Inferior parietal cortex (tissue), 1 donor: Measurements from ENCODE around the gene PHACTR3.
A peak's percentile ranks its signal among the peaks of the same experiment; 100 is the strongest.
"Not testable (repeated sequence)": the region's sequence is repeated elsewhere in the genome, so short reads cannot be mapped to it uniquely, and the experiment has no call there.

ENCODE experiments used
- DNase-seq: peaks from one replicate; pipeline ENCODE4 v3.0.0-alpha.2; 2016; ENCODE audit errors: extremely low spot score

The PHACTR3 gene

GRCh38 chr20:59589086-59589684 is 15.2 kb upstream of the PHACTR3 start:
- DNase-seq, result no peak

GRCh38 chr20:59591061-59591460 is 13.3 kb upstream of the PHACTR3 start:
- DNase-seq, result no peak

- DNase-seq, result no peak
These were observed 7.7 kb upstream of the PHACTR3 start for GRCh38 chr20:59596690-59597089.

GRCh38 chr20:59597240-59597639 is 7.1 kb upstream of the PHACTR3 start:
- DNase-seq, result no peak

- DNase-seq, result peak; percentile 76
These were observed 5.6 kb upstream of the PHACTR3 start for GRCh38 chr20:59598625-59599310.

GRCh38 chr20:59599941-59600340 is 4.4 kb upstream of the PHACTR3 start:
- DNase-seq, result no peak

- no peak for DNase-seq
These were observed 3.9 kb upstream of the PHACTR3 start for GRCh38 chr20:59600472-59600871.

- DNase-seq, result no peak
These were observed 1.7 kb upstream of the PHACTR3 start for GRCh38 chr20:59602546-59603080.

GRCh38 chr20:59603176-59603575 is 1.2 kb upstream of the PHACTR3 start:
- DNase-seq, result no peak

GRCh38 chr20:59604741-59605600 is 631 bp downstream of the PHACTR3 start:
- DNase-seq, result no peak

GRCh38 chr20:59605601-59606364 is 1.4 kb downstream of the PHACTR3 start:
- peak; percentile 58 for DNase-seq

- DNase-seq, result peak; percentile 35
These were observed 2.2 kb downstream of the PHACTR3 start for GRCh38 chr20:59606566-59606965.

- DNase-seq, result no peak
These were observed 4.1 kb downstream of the PHACTR3 start for GRCh38 chr20:59608396-59608795.

GRCh38 chr20:59608871-59609270 is 4.5 kb downstream of the PHACTR3 start:
- DNase-seq, result no peak

GRCh38 chr20:59611286-59611685 is 6.9 kb downstream of the PHACTR3 start:
- DNase-seq, result no peak

GRCh38 chr20:59613861-59614260 is 9.5 kb downstream of the PHACTR3 start:
- DNase-seq, result no peak

- DNase-seq, result no peak
These were observed 10.4 kb downstream of the PHACTR3 start for GRCh38 chr20:59614714-59615113.

GRCh38 chr20:59616306-59616705 is 12.0 kb downstream of the PHACTR3 start:
- DNase-seq, result no peak

- DNase-seq, result no peak
These were observed 12.9 kb downstream of the PHACTR3 start for GRCh38 chr20:59617221-59617620.

GRCh38 chr20:59618131-59618530 is 13.8 kb downstream of the PHACTR3 start:
- DNase-seq, result no peak

GRCh38 chr20:59618585-59618984 is 14.2 kb downstream of the PHACTR3 start:
- DNase-seq, result not testable (repeated sequence)
